Measurements from ENCODE around the gene RNFT2. TPM values are rescaled to one million over a fixed set of nuclear protein-coding genes. Genes with fewer than 3 reads are reported as not detected.

The RNFT2 gene
- total RNA-seq, 3 donors from 2014 or later (not counting 1 experiment from before 2014, with no cell fraction given): 4.0 to 6.9 (median 5.3) TPM

- Mint-ChIP-seq H3K4me1 (peaks cover 16 to 20% of the 10 kb centered on the region in 2 donors), H3K4me3 (no peak overlapping the region), H3K27me3 (ENCODE audit: low read depth in 2 of 2) (peaks cover 9 to 25% of the 10 kb centered on the region in 2 donors), H3K27ac (no peak overlapping the region), H3K36me3 (no peaks in the 10 kb centered on the region), H3K9me3 (no peaks in the 10 kb centered on the region)
- H3K4me1 ChIP-seq (ENCODE audit: control insufficient read depth, insufficient read depth, low read length): peaks cover 12% of the 10 kb centered on the region
- TF ChIP-seq CTCF (IDR thresholded peaks at IDR 0.05): no peak
- no peaks in the 10 kb centered on the region for H3K36me3 ChIP-seq (ENCODE audit: control insufficient read depth, insufficient read depth, low read length)
- no peak for ATAC-seq
- H3K27ac ChIP-seq (ENCODE audit: low read length): no peak overlapping the region
- WGBS (ENCODE audit: insufficient coverage): 41% methylated on average over 9 of the region's 9 CpGs
- H3K9me3 ChIP-seq (ENCODE audit: control insufficient read depth, insufficient read depth, low read length): no peaks in the 10 kb centered on the region
- no peak overlapping the region for H3K4me3 ChIP-seq (ENCODE audit: low read length)
- H3K27me3 ChIP-seq (ENCODE audit: control insufficient read depth, insufficient read depth, low read length): no peaks in the 10 kb centered on the region
- no peak for DNase-seq
- intact Hi-C loops (cut with micrococcal nuclease): loop anchor here (10.0 kb wide), 1 partner anchor 877 kb away; no protein-coding TSS in a partner anchor
These were observed 30.4 kb upstream of the RNFT2 start for GRCh38 chr12:116707751-116708150.

GRCh38 chr12:116708826-116709756 lies 29.0 kb upstream of the RNFT2 start:
- H3K27me3 Mint-ChIP-seq (ENCODE audit: low read depth in 2 of 2): peaks cover 7 to 18% of the 10 kb centered on the region in 2 donors
- Histone ChIP-seq H3K4me1 (ENCODE audit: control insufficient read depth, insufficient read depth, low read length) (peaks cover 12% of the 10 kb centered on the region), H3K27me3 (ENCODE audit: control insufficient read depth, insufficient read depth, low read length) (no peaks in the 10 kb centered on the region), H3K36me3 (ENCODE audit: control insufficient read depth, insufficient read depth, low read length) (peaks cover 3% of the 10 kb centered on the region), H3K9me3 (ENCODE audit: control insufficient read depth, insufficient read depth, low read length) (no peaks in the 10 kb centered on the region), H3K4me3 (ENCODE audit: low read length) (no peak overlapping the region), H3K27ac (ENCODE audit: low read length) (no peak overlapping the region)
- H3K27ac Mint-ChIP-seq: no peak overlapping the region
- no peaks in the 10 kb centered on the region for H3K9me3 Mint-ChIP-seq
- intact Hi-C loops (cut with micrococcal nuclease): loop anchor here (1.0 to 10.0 kb wide), 2 partner anchors 711 to 876 kb away; no protein-coding TSS in a partner anchor
- WGBS (ENCODE audit: insufficient coverage): 30% methylated on average over 26 of the region's 26 CpGs
- ATAC-seq (peak; percentile 40 to 81 (median 58)), DNase-seq (peak; percentile 24 to 75)
- no peak overlapping the region for H3K4me3 Mint-ChIP-seq
- H3K4me1 Mint-ChIP-seq: peaks cover 10 to 15% of the 10 kb centered on the region in 2 donors
- TF ChIP-seq CTCF (IDR thresholded peaks at IDR 0.05): peak; percentile 33
- no peaks in the 10 kb centered on the region for H3K36me3 Mint-ChIP-seq

GRCh38 chr12:116709768-116710167 lies 28.3 kb upstream of the RNFT2 start:
- peaks cover 12% of the 10 kb centered on the region for H3K4me1 ChIP-seq (ENCODE audit: control insufficient read depth, insufficient read depth, low read length)
- 53% methylated on average over 8 of the region's 10 CpGs for WGBS (ENCODE audit: insufficient coverage)
- no peak overlapping the region for H3K4me3 Mint-ChIP-seq
- H3K4me3 ChIP-seq (ENCODE audit: low read length): no peak overlapping the region
- H3K4me1 Mint-ChIP-seq: peaks cover 10 to 15% of the 10 kb centered on the region in 2 donors
- H3K27ac Mint-ChIP-seq: no peak overlapping the region
- no peak for TF ChIP-seq CTCF (IDR thresholded peaks at IDR 0.05)
- H3K36me3 ChIP-seq (ENCODE audit: control insufficient read depth, insufficient read depth, low read length): peaks cover 3% of the 10 kb centered on the region
- H3K27me3 Mint-ChIP-seq (ENCODE audit: low read depth in 2 of 2): peaks cover 7 to 18% of the 10 kb centered on the region in 2 donors
- no peaks in the 10 kb centered on the region for H3K36me3 Mint-ChIP-seq
- H3K9me3 Mint-ChIP-seq: no peaks in the 10 kb centered on the region
- H3K27ac ChIP-seq (ENCODE audit: low read length): no peak overlapping the region
- no peak for DNase-seq
- intact Hi-C loops (cut with micrococcal nuclease): loop anchor here (1.0 to 10.0 kb wide), 2 partner anchors 711 to 875 kb away; no protein-coding TSS in a partner anchor
- no peaks in the 10 kb centered on the region for H3K9me3 ChIP-seq (ENCODE audit: control insufficient read depth, insufficient read depth, low read length)
- H3K27me3 ChIP-seq (ENCODE audit: control insufficient read depth, insufficient read depth, low read length): no peaks in the 10 kb centered on the region
- ATAC-seq: no peak
